Calu3 (cell line): ENCODE measurements around the gene NECTIN1. TPM values are rescaled to one million over a fixed set of nuclear protein-coding genes. Genes with fewer than 3 reads are reported as not detected.
A peak's percentile ranks its signal among the peaks of the same experiment; 100 is the strongest.

Experiments
- BruUV-seq: library from RNA; stranded (reverse); fragments of 400-500 nt; replicated peaks from 2 replicates; lab custom pipeline; 2021; lab: Mats Ljungman, UMichigan
- CTCF ChIA-PET: fragments of 300-600 bp; sonication (Branson Sonifier 250); formaldehyde crosslinking; loops from one replicate; lab custom pipeline; 2022; ENCODE audit warnings: antibody characterized with exemption; lab: Charles Lee
- DNase-seq: peaks from one replicate; pipeline ENCODE4 v3.0.0; 2022
- H3K27ac Mint-ChIP-seq: one replicate; pipeline ENCODE4 v1.8.0; 2022; ENCODE audit warnings: mixed read lengths; ENCODE audit not compliant: unreplicated experiment
- H3K27me3 Mint-ChIP-seq: one replicate; pipeline ENCODE4 v1.8.0; 2022; ENCODE audit warnings: mixed read lengths; ENCODE audit not compliant: unreplicated experiment
- H3K36me3 Mint-ChIP-seq: one replicate; pipeline ENCODE4 v1.8.0; 2022; ENCODE audit warnings: mild to moderate bottlenecking, moderate library complexity, mixed read lengths; ENCODE audit not compliant: insufficient read depth, unreplicated experiment
- H3K4me1 Mint-ChIP-seq: one replicate; pipeline ENCODE4 v1.8.0; 2022; ENCODE audit warnings: mild to moderate bottlenecking, low read depth, mixed read lengths; ENCODE audit not compliant: unreplicated experiment
- H3K4me3 Mint-ChIP-seq: one replicate; pipeline ENCODE4 v1.8.0; 2022; ENCODE audit warnings: mild to moderate bottlenecking, low read depth, moderate library complexity, mixed read lengths; ENCODE audit not compliant: unreplicated experiment
- H3K9me3 Mint-ChIP-seq: one replicate; pipeline ENCODE4 v1.8.0; 2022; ENCODE audit warnings: low read depth, mixed read lengths; ENCODE audit not compliant: unreplicated experiment
- CTCF ChIP-seq: fragments of 200-600 bp; IDR thresholded peaks from one replicate; pipeline ENCODE4 v1.8.0; 2022; ENCODE audit warnings: antibody characterized with exemption; ENCODE audit not compliant: unreplicated experiment
- intact Hi-C: fragments of 100-400 bp; cut with micrococcal nuclease; formaldehyde crosslinking; loops from one replicate; pipeline ENCODE4 v1.10.0; 2022; ENCODE audit not compliant: unreplicated experiment
- total RNA-seq: library from RNA; stranded (reverse); gene quantifications from 2 replicates; pipeline ENCODE4 v1.2.3, GENCODE V29; 2022

The NECTIN1 gene
- total RNA-seq, 1 experiment from 2014 or later = 22.1 TPM

- intact Hi-C loops = no loop called here
- peaks cover 41% of the 10 kb centered on the region for H3K4me1 Mint-ChIP-seq
- BruUV-seq = no TSS peak
- no peaks in the 10 kb centered on the region for H3K27me3 Mint-ChIP-seq
- H3K4me3 Mint-ChIP-seq = peak overlapping the region; percentile 22
- CTCF ChIA-PET = no interaction called here
- TF ChIP-seq CTCF = no peak
- H3K36me3 Mint-ChIP-seq = peaks cover 11% of the 10 kb centered on the region
- no peaks in the 10 kb centered on the region for H3K9me3 Mint-ChIP-seq
- DNase-seq = peak; percentile 67
- H3K27ac Mint-ChIP-seq = peak overlapping the region; percentile 86
Observed at GRCh38 chr11:119590651-119591351, 138.2 kb downstream of the NECTIN1 start.

GRCh38 chr11:119589001-119589400, 140.0 kb downstream of the NECTIN1 start:
- no peaks in the 10 kb centered on the region for H3K27me3 Mint-ChIP-seq
- H3K9me3 Mint-ChIP-seq = no peaks in the 10 kb centered on the region
- peaks cover 24% of the 10 kb centered on the region for H3K4me1 Mint-ChIP-seq
- H3K36me3 Mint-ChIP-seq = peaks cover 25% of the 10 kb centered on the region
- TF ChIP-seq CTCF = no peak
- H3K4me3 Mint-ChIP-seq = no peak overlapping the region
- CTCF ChIA-PET = interaction anchor here (0.7 kb wide), 1 partner anchor 197 kb away, joined by 4 read pairs; no protein-coding TSS in a partner anchor
- intact Hi-C loops = no loop called here
- H3K27ac Mint-ChIP-seq = no peak overlapping the region
- DNase-seq = no peak
- BruUV-seq = no TSS peak
